ENCODE results near the gene CPB2.

Gene CPB2

DNA sequence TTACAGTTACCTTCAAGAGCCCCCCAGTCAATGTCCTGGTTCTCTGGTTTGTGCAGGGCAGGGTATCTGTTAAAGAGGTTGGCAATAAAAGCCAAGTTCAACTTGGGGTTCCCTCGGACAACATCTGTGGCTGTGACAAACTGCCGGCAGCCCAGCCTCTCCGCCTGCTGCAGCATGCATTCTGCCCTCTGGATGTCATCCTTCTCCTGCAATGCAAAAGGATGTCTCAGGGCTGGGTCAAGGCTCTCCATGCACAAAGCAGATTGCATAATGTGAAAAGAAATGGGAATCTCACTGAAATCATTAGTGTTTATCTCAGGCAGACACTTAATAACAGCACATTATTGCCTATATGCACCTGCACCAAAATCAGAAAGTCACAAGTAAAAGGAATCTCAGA, 42.1 kb upstream of the CPB2 start:
- TF ChIP-seq, protein P1, sequence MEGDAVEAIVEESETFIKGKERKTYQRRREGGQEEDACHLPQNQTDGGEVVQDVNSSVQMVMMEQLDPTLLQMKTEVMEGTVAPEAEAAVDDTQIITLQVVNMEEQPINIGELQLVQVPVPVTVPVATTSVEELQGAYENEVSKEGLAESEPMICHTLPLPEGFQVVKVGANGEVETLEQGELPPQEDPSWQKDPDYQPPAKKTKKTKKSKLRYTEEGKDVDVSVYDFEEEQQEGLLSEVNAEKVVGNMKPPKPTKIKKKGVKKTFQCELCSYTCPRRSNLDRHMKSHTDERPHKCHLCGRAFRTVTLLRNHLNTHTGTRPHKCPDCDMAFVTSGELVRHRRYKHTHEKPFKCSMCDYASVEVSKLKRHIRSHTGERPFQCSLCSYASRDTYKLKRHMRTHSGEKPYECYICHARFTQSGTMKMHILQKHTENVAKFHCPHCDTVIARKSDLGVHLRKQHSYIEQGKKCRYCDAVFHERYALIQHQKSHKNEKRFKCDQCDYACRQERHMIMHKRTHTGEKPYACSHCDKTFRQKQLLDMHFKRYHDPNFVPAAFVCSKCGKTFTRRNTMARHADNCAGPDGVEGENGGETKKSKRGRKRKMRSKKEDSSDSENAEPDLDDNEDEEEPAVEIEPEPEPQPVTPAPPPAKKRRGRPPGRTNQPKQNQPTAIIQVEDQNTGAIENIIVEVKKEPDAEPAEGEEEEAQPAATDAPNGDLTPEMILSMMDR (IDR thresholded peaks at IDR 0.05; ENCODE audit: control insufficient read depth, insufficient read depth, low read depth, low read length, missing control alignments), result peak; percentile 31
- no peak for DNase-seq (ENCODE audit: low read depth)
- H3K4me3 ChIP-seq (ENCODE audit: control insufficient read depth, low read depth, low read length), result no peak overlapping the region

DNA sequence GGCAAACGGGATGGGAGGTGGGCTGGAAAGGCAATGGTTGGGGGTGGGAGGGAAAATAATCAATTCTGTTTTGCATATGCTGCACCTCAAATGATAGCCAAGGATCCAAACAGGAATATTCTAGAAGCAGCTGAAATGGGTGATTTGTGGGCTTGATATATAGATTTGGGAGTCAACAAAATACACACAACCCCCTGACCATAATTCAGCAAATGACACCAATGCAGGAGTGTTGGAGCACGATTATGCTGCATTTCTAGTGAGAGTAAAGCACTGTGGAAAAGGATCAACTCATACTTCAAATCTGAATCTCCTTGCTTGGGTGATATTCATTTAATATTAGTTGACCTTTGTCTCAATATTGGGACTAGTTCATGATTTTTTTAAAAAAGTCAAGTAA, 41.1 kb upstream of the CPB2 start:
- DNase-seq (ENCODE audit: low read depth), result no peak
- no peak overlapping the region for H3K4me3 ChIP-seq (ENCODE audit: control insufficient read depth, low read depth, low read length)
- TF ChIP-seq, protein P1 (IDR thresholded peaks at IDR 0.05; ENCODE audit: control insufficient read depth, insufficient read depth, low read depth, low read length, missing control alignments), result no peak

DNA sequence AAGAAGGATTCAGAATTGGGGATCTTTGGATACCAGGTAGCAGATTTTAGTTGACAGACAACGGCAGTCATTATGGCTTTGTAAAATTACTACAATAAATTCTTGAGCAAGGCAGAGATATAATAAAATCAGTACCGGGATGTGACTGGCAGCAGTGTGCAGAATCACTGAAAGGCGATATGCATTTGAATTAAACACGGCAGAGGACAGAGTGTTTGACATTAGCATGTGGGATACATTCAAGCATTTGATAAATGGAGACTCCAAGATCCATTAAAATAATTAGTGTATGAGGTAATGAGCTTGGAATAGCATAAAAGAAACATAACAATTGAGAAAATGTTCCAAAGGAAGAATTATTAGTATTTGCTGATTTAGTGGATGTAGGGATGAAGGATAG, 40.3 kb upstream of the CPB2 start:
- no peak overlapping the region for H3K4me3 ChIP-seq (ENCODE audit: control insufficient read depth, low read depth, low read length)
- no peak for DNase-seq (ENCODE audit: low read depth)
- TF ChIP-seq, protein P1 (IDR thresholded peaks at IDR 0.05; ENCODE audit: control insufficient read depth, insufficient read depth, low read depth, low read length, missing control alignments), result no peak

DNA sequence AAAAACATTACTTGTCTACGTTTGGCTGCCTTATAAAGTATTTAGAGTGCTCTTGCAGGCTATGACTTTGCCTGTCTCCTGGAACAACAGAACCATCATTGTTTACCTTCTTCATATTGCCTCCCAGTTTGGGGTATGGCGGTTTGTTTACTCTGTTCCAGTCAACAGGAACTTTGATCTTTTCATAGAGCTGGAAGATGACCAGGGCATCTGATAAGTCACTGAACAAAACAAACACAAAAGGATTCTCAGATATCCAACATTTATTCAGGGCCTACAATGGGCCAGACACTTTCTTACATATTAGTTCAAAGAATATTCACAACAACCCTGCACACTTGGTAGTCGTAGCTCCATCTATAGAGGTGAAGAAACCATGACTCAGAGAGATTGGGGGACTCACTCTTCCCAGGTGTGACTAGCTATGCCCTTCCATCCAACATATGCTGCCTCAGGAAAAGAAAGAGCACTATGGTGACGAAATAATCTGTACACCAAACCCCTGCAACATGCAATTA, 38.4 kb upstream of the CPB2 start:
- TF ChIP-seq, protein P1 (IDR thresholded peaks at IDR 0.05; ENCODE audit: control insufficient read depth, insufficient read depth, low read depth, low read length, missing control alignments), result no peak
- no peak overlapping the region for H3K4me3 ChIP-seq (ENCODE audit: control insufficient read depth, low read depth, low read length)
- no peak for DNase-seq (ENCODE audit: low read depth)

DNA sequence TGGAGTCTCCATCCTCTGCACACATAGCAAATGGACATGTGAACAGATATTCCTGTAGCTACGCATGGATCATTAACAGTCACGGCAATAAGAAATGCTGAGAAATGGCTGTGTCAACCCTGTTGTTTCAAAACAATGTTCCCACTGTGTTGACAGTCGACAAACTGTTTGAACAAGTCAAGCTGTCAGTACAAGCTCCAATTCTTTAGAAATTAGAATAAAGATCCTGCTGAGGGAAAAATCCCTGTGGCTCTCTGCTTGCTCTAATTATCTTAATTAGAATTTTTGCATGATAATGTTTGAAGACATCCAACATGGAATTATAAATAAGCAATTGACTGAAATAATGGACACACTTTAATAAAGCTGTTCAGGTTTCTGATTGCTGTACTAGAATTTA, 37.9 kb upstream of the CPB2 start:
- no peak overlapping the region for H3K4me3 ChIP-seq (ENCODE audit: control insufficient read depth, low read depth, low read length)
- DNase-seq (ENCODE audit: low read depth), result no peak
- TF ChIP-seq, protein P1 (IDR thresholded peaks at IDR 0.05; ENCODE audit: control insufficient read depth, insufficient read depth, low read depth, low read length, missing control alignments), result no peak

DNA sequence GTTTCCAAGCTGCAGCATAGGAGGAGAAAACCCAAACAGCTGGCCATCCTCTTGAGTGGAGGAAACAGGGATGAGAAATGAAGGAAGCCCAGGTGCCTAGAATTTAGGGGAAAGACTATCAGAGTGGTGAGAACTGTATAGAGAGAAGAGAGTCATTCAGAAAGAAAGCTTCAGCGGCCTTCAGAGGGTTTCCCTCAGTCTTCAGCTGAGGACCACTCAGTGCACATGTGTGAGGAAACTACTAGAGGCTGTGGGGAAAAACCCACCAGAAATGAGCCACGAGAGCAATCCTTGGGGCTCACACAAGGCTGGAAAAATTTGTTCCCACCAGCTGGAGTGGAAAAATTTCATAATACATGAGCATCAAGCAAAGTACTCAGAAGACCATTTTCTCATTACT, 35.2 kb upstream of the CPB2 start:
- TF ChIP-seq, protein P1 (IDR thresholded peaks at IDR 0.05; ENCODE audit: control insufficient read depth, insufficient read depth, low read depth, low read length, missing control alignments), result no peak
- no peak overlapping the region for H3K4me3 ChIP-seq (ENCODE audit: control insufficient read depth, low read depth, low read length)
- no peak for DNase-seq (ENCODE audit: low read depth)
